Breast epithelium (tissue), 4 donors: Measurements from ENCODE around the gene GALNTL6. TPM values are rescaled to one million over a fixed set of nuclear protein-coding genes. Genes with fewer than 3 reads are reported as not detected.
"Not testable (repeated sequence)": the region's sequence is repeated elsewhere in the genome, so short reads cannot be mapped to it uniquely, and the experiment has no call there.

Experiments
- DNase-seq, 2 donors: peaks; one replicate each; pipeline ENCODE4 v3.0.0-alpha.2; 2019; ENCODE audit warnings: low spot score in 2 of 2
- H3K27ac ChIP-seq, 2 donors: fragments of 200-600 bp; sonication (generic) in 1 of 2; one replicate each; pipeline ENCODE4 v1.5.1; 2016 to 2019; ENCODE audit warnings: mild to moderate bottlenecking in 1 of 2
- H3K27me3 ChIP-seq, 2 donors: fragments of 200-600 bp; sonication (generic) in 1 of 2; one replicate each; pipeline versions ENCODE4 v1.5.1 to v1.6.0; 2017 to 2019; ENCODE audit warnings: control low read depth in 1 of 2, mild to moderate bottlenecking in 1 of 2
- H3K36me3 ChIP-seq: fragments of 200-600 bp; one replicate; pipeline ENCODE4 v1.5.1; 2019
- H3K4me1 ChIP-seq, 2 donors: fragments of 200-600 bp; sonication (generic); one replicate each; pipeline ENCODE4 v1.5.1; 2016 to 2019; ENCODE audit warnings: control low read depth in 1 of 2
- H3K4me3 ChIP-seq, 3 donors: fragments of 200-600 bp; sonication (generic); 1 replicate in 2 of 3; 2 replicates in 1 of 3; pipeline ENCODE4 v1.5.1; 2016 to 2019; ENCODE audit warnings: mild to moderate bottlenecking in 3 of 3, moderate library complexity in 2 of 3
- H3K9me3 ChIP-seq, 2 donors: fragments of 200-600 bp; sonication (generic) in 1 of 2; one replicate each; pipeline ENCODE4 v1.5.1; 2016 to 2019; ENCODE audit warnings: control low read depth in 1 of 2
- CTCF ChIP-seq, 3 donors: fragments of 450-650 bp; IDR thresholded peaks; one replicate each; pipeline ENCODE4 v1.5.1; 2016 to 2017; ENCODE audit warnings: antibody characterized with exemption in 3 of 3, mild to moderate bottlenecking in 3 of 3, moderate library complexity in 3 of 3
- POLR2A ChIP-seq: fragments of 450-650 bp; IDR thresholded peaks from one replicate; pipeline ENCODE4 v1.6.1; 2016; ENCODE audit warnings: antibody characterized with exemption, mild to moderate bottlenecking, moderate library complexity
- POLR2AphosphoS5 ChIP-seq, 3 donors: sonication (generic); formaldehyde crosslinking; IDR thresholded peaks; one replicate each; pipeline ENCODE4 v1.6.1; 2017; ENCODE audit warnings: antibody characterized with exemption in 3 of 3
- intact Hi-C: fragments of 100-400 bp; cut with DNase I; formaldehyde crosslinking; loops from one replicate; pipeline ENCODE4 v1.15.1; 2023; ENCODE audit warnings: low total_unique reads
- total RNA-seq, 3 donors: library from RNA; depleted of rRNA; stranded (reverse); fragments of >200 nt; gene quantifications; one replicate each; pipeline ENCODE4 v1.1.0, GENCODE V29; 2016

Gene GALNTL6
- total RNA-seq, 3 donors from 2014 or later, result 0.29 to 0.98 TPM; not detected in 1

GRCh38 chr4:172957216-172957615 is 1144.0 kb downstream of the GALNTL6 start:
- Histone ChIP-seq H3K27ac (no peak overlapping the region), H3K4me1 (no peaks in the 10 kb centered on the region), H3K9me3 (no peaks in the 10 kb centered on the region), H3K36me3 (no peaks in the 10 kb centered on the region), H3K27me3 (peaks cover 0 to 4% of the 10 kb centered on the region in 2 donors), H3K4me3 (no peak overlapping the region)
- TF ChIP-seq CTCF (IDR thresholded peaks at IDR 0.05), result no peak
- TF ChIP-seq POLR2AphosphoS5 (IDR thresholded peaks at IDR 0.05), result no peak
- TF ChIP-seq POLR2A, result no peak
- DNase-seq, result no peak
- intact Hi-C loops, result no loop called here

GRCh38 chr4:172962564-172963353 is 1149.6 kb downstream of the GALNTL6 start:
- Histone ChIP-seq H3K27ac (peak overlapping the region; percentile 54 to 78), H3K4me3 (peak overlapping the region in 1 of 3 donors; percentile 23), H3K36me3 (no peaks in the 10 kb centered on the region), H3K4me1 (no peaks in the 10 kb centered on the region), H3K27me3 (no peaks in the 10 kb centered on the region), H3K9me3 (no peaks in the 10 kb centered on the region)
- intact Hi-C loops, result no loop called here
- no peak for TF ChIP-seq CTCF (IDR thresholded peaks at IDR 0.05)
- DNase-seq, result peak in 1 of 2 donors; percentile 25

- Histone ChIP-seq H3K4me1 (no peaks in the 10 kb centered on the region), H3K4me3 (no peak overlapping the region), H3K9me3 (no peaks in the 10 kb centered on the region), H3K27me3 (no peaks in the 10 kb centered on the region), H3K36me3 (no peaks in the 10 kb centered on the region), H3K27ac (no peak overlapping the region)
- DNase-seq, result no peak
- intact Hi-C loops, result no loop called here
- TF ChIP-seq POLR2AphosphoS5 (IDR thresholded peaks at IDR 0.05), result no peak
- no peak for TF ChIP-seq POLR2A
- TF ChIP-seq CTCF (IDR thresholded peaks at IDR 0.05), result no peak
Measured at GRCh38 chr4:172963498-172964294, 1150.5 kb downstream of the GALNTL6 start.

GRCh38 chr4:172970189-172970588 is 1157.0 kb downstream of the GALNTL6 start:
- H3K9me3 ChIP-seq, result peaks cover 5 to 14% of the 10 kb centered on the region in 2 donors
- intact Hi-C loops, H3K4me1 ChIP-seq, H3K36me3 ChIP-seq, H3K27ac ChIP-seq, H3K4me3 ChIP-seq, H3K27me3 ChIP-seq, DNase-seq: not testable (repeated sequence)

- TF ChIP-seq POLR2AphosphoS5 (IDR thresholded peaks at IDR 0.05) (no peak), CTCF (IDR thresholded peaks at IDR 0.05) (no peak), POLR2A (no peak)
- H3K27me3 ChIP-seq, result no peaks in the 10 kb centered on the region
- H3K4me1 ChIP-seq, result no peaks in the 10 kb centered on the region
- H3K9me3 ChIP-seq, result peaks cover 5 to 14% of the 10 kb centered on the region in 2 donors
- H3K36me3 ChIP-seq, result no peaks in the 10 kb centered on the region
- no peak for DNase-seq
- intact Hi-C loops, result no loop called here
- no peak overlapping the region for H3K27ac ChIP-seq
- no peak overlapping the region for H3K4me3 ChIP-seq
Measured at GRCh38 chr4:172974586-172974985, 1161.4 kb downstream of the GALNTL6 start.
